CD4-positive, alpha-beta T cell treated with Interleukin-2 at 100 ng/mL for 4 hours (primary cell): ENCODE data around the gene PRKCZ.

Experiments used
- DNase-seq: peaks from one replicate; pipeline ENCODE4 v3.0.0-alpha.2; 2020; ENCODE audit warnings: low spot score

PRKCZ gene

GRCh38 chr1:2024887-2025286 is 25.3 kb upstream of the PRKCZ start:
- DNase-seq = no peak

- no peak for DNase-seq
Measured at GRCh38 chr1:2025491-2025981, 24.7 kb upstream of the PRKCZ start.

DNA sequence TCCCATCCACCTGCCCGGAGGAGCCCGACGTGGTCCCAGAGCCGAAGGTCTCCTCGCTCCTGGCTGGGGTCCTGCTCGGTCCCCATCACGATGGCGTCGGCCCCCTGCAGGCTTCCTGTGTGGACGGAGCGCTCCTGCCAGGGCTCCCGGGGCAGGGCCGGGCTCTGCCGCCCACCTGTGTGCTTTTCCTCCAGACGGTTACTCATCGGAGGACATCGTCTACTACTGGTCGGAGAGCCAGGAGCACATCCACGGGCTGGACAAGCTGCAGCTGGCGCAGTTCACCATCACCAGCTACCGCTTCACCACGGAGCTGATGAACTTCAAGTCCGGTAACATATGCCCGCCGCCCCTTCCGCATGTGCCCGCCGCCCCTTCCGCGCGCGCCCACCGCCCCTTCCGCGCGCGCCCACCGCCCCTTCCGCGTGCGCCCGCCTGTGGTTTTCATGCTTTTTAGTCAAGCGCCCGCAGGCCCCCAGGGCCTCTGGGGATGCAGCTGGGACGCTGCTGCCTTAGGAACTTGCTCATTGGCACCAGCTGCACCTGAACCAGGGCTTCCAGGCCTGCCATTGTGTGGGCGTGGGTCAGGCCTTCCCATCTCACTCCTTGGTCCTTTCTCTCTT is 22.1 kb upstream of the PRKCZ start:
- no peak for DNase-seq

DNA sequence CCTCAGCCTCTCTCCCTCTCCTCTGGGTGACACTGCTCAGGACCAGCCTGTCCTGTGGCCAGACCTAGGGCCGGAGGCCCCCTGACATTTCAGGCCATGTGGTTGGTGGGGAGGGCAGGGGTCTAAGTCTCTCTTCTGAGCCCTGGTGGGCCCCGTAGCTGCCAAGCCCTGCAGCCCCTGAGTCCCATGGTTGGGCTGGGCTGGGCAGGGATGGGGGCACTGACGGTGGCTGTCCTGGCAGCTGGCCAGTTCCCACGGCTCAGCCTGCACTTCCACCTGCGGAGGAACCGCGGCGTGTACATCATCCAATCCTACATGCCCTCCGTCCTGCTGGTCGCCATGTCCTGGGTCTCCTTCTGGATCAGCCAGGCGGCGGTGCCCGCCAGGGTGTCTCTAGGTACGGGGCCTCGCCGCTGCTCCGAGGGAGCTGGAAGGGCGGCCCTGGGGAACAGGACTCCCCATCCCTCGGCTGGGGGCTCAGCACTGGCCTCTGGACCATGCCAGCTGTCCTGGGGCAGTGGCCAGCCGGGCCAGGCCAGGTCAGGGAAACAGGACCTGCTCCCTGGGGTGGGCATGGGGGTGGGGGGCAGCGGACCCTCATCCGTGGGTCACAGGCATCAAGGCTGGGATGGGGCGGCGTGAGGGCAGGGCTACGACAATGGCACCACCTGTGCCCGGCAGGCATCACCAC is 21.2 kb upstream of the PRKCZ start:
- no peak for DNase-seq

- no peak for DNase-seq
Measured at GRCh38 chr1:2029561-2029960, 20.6 kb upstream of the PRKCZ start.

- no peak for DNase-seq
Measured at GRCh38 chr1:2030076-2030871, 19.9 kb upstream of the PRKCZ start.

- DNase-seq = no peak
Measured at GRCh38 chr1:2031546-2032540, 18.4 kb upstream of the PRKCZ start.

GRCh38 chr1:2032737-2033136 is 17.5 kb upstream of the PRKCZ start:
- DNase-seq = no peak

DNA sequence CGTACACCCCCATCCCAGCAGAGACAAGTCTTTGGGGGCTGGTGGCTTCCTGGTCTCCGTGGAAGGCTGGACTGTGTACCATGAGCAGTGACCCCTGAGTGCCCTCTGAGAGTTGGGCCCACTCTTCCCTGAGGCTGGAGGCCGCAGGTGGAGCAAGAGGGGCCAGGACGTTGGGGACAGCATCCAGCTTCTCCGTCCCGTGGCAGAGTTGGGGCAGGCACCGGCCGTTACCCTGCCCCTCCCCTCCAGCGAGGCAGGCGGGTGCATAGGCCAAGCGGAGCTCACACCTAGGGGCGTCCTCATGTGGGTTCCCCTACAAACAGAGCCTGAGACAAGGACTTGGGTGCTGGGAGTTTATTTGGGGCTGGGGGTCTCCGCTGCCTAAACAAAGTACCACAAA is 17.0 kb upstream of the PRKCZ start:
- DNase-seq = no peak

DNA sequence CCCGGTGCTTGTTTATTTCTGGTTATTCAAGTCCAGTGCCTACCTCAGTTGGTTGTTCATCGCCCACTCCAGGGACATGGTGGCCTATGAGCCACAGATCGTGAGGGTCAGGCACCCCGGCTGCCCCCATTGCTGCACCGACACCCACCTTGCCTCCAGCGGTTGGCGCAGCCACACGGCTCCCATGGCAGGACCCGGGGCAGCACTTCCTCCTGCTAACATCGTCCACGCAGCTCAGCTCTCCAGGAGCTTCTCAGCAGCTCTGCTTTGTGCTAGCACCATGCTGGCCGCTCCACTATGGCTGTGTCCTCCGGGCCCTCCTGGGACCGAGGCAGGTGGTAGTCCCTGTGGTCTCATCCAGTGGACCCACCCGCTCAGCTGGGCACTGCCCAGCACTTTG is 13.9 kb upstream of the PRKCZ start:
- DNase-seq = no peak

GRCh38 chr1:2037314-2037979 is 12.8 kb upstream of the PRKCZ start:
- no peak for DNase-seq

DNA sequence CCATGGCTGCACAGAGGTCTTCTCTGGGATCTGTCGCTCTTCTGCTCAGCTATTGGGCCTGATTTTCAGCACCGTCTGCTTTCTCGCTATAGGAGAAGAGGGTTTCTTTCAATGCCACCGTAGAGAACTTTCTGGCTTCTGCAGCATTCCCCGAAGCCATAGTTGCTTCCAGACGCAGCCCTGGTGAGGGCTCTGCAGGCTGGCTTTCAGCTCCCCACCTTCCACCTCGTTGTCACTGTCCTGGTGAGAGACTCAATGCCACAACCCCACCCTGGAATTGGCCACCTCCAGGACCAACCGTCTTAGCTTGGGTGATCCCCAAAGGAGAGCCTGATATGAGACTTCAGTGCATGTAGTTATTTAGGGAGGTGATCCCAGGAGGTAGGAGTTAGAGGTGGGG is 12.0 kb upstream of the PRKCZ start:
- no peak for DNase-seq

- DNase-seq = no peak
Measured at GRCh38 chr1:2039251-2039650, 11.0 kb upstream of the PRKCZ start.

DNA sequence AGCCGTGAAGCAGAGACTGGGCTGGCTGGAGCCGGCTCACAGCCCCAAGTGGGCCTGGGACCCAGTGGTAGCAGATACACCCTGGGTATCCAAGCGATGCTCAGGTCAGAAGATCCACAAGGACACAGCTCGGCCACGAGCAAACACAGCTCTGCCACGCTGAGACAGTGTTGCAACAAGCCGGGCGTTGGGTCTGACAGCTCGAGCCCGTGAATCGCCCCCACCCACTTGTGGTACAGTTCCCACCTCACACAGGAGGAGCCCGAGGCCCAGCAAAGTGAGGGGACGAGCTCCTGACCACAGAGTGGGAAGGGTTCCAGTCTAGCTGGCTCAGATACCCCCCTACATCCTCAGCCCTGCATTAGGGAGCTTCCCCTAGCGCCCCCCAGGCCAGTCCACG is 8.9 kb upstream of the PRKCZ start:
- no peak for DNase-seq

GRCh38 chr1:2041887-2042286 is 8.3 kb upstream of the PRKCZ start:
- no peak for DNase-seq

- DNase-seq = no peak
Measured at GRCh38 chr1:2042830-2043773, 7.1 kb upstream of the PRKCZ start.

- no peak for DNase-seq
Measured at GRCh38 chr1:2043886-2044285, 6.3 kb upstream of the PRKCZ start.

DNA sequence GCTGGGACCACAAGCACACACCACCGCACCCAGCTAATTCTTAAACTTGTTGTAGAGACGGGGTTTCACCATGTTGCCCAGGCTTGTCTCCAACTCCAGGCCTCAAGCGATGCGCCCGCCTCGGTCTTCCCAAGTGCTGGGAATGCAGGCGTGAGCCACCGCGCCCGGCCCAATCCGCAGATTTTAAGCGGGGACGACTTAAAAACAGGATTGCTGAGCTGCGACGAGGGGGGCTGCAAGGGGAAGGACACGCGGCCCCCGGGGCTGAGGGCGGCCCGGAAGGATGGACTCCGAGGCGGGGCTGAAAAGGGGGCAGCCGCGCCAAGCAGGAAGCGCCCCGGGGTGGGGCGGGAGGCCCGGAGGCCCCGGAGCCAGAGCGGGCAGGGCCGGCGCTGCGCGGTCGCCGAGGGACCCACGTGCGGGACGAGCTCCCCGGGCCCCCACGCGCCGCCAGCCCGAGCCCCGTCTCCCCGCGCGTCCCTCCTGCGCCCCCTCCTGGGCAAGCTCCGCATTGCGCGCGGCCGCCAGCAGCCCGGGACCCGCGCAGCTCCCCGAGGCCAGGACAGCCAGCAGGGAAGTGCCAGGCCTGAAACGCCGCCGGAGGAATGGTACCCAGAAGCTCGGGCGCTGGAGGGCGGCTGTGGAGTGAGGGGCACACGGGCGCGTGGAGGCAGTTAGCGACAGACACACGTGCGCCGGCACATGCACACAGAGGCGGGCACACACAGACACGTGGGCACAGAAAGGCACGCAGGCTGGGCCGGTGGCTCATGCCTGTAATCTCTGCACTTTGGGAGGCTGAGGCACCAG is 5.5 kb upstream of the PRKCZ start:
- peak; percentile 80 for DNase-seq

GRCh38 chr1:2045468-2046173 is 4.6 kb upstream of the PRKCZ start:
- DNase-seq = no peak
